Measurements from ENCODE around the gene SPDYC.
A peak's percentile ranks its signal among the peaks of the same experiment; 100 is the strongest.
"Not testable (repeated sequence)": the region's sequence is repeated elsewhere in the genome, so short reads cannot be mapped to it uniquely, and the experiment has no call there.

Gene SPDYC

DNA sequence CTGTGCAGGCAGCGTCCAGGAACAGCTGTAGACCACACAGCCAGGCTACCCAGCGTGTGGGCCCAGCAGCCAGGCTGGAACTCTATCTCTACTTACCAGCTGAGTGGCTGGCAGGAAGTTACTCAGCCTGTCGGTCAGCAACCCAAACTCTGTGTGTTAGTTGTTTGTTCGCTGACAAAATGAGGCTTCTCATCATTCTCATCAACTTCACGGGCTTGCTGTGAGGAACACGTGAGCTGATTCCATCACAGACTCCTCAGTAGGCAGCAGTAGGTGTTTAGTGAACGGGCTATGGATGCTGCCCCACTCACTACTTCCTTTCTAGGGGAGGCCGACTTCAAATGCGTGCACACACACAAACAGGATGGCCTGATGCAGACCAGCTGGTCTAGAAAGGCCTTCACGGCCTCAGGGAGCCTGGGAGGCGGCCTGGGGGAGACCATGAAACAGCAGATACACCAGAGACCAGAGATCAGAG is 830 bp upstream of the SPDYC start:
- DNase-seq (ENCODE audit: low spot score) = no peak

DNA sequence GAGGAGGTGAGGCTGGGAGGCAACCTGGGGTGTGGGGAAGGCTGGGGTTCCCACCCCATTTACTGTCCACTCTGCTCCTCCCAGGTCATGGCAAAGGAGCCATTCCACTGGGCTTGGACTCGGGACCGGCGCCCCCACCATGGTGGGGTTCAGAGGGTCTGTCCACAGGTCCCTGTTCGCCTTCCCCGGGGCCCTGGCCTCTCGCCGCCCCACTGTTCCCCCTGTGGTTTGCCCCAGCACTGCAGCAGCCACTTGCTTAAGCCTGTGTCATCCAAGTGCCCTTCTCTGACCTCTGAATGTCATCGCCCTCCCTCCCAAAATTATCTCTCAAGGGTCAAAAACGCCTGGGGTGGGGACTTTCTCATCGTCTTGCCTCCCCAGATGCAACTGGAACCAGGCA is 2.6 kb downstream of the SPDYC start:
- no peak for DNase-seq (ENCODE audit: low spot score)

DNA sequence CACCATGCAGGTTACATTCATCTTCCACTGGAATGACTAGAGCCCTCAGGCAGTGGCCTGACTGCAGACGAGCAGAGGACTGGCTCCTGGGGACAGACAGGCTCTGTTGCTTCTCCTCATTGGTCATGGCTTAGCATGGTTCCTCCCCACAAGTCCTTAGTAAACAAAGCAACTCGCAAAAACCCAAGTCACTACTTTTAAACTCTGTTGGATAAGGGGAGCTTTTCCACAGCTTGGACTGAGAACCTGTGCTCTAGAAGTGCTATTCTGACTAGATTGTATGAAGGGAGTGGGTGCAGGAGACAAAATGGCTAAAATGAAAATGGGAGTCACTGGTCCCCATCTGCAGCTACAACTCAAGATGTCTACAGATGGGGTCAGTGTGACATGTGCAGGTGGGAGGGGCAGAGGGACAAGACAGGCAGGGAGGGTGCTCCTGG is 4.6 kb downstream of the SPDYC start:
- not testable (repeated sequence) for DNase-seq (ENCODE audit: low spot score)

GRCh38 chr11:65180877-65181568 is 11.0 kb downstream of the SPDYC start:
- no peak for DNase-seq (ENCODE audit: low spot score)

DNA sequence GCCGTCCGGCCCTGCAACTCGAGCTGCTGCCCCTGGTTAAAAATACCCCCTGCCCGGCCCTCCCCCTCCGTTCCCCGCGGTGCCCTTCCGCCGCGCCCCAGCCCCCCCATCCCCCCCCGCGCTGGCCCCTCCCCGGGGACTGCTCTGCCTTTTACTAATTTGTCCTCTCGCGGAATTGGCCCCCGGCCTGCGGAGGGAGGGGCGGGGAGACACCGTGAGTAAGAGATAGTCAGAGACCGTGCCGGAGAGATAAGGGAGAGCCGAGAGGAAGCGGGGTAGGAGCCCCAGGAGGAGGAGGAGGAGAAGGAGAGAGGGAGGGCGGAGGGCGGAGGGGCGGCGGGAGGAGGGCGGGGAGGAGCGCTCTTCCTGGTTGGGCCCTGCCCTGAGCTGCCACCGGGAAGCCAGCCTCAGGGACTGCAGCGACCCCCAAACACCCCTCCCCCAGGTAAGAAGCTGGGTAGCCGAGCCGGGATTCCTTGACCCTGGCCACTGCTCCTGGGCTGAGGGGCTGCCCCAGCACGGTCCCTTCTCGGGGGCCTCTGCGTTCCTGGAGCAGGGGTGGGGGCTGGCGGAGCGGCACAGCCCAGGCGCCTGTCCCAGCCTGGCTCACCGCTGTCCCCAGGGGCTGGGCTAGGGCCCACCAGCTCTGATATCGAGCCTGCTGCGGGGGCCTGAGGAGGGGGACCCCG is 11.7 kb downstream of the SPDYC start, which contains the start of gene CAPN1:
Gene CAPN1 (plus strand): TSS at position 360 of the 689 bp plus-strand sequence. CDS start 774 bp downstream, outside the sequence.
- peak; percentile 24 for DNase-seq (ENCODE audit: low spot score)

DNA sequence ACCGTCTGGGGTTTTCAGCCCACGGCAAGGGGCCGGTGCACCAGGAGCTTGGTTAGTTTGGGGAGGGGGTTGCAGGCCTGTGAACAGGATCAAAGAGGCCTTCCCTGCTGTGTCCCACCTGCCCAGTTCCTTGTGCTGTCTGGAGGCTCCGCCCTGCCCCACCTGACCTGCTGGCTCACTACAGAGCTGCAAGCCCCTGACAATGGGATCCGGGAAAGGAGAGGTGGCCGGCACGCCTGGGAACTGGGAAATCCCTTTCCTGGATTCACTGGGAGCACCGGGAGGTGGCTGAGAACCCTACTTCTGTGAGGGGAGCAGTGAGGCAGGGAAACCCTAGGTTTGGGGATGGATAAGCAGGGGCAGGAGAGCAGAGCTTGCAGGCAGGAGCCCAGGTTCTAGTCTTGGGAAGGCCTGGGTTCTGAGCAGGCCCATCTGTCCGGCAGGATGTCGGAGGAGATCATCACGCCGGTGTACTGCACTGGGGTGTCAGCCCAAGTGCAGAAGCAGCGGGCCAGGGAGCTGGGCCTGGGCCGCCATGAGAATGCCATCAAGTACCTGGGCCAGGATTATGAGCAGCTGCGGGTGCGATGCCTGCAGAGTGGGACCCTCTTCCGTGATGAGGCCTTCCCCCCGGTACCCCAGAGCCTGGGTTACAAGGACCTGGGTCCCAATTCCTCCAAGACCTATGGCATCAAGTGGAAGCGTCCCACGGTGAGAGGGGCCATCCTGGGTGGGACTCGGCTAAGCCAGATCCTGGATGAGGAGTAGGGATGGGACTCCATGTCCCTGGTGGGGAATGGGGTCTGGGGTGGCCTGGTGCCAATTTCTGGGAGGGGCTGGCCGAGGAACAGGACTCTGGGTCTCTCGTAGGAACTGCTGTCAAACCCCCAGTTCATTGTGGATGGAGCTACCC is 12.5 kb downstream of the SPDYC start:
- DNase-seq (ENCODE audit: low spot score) = no peak

DNA sequence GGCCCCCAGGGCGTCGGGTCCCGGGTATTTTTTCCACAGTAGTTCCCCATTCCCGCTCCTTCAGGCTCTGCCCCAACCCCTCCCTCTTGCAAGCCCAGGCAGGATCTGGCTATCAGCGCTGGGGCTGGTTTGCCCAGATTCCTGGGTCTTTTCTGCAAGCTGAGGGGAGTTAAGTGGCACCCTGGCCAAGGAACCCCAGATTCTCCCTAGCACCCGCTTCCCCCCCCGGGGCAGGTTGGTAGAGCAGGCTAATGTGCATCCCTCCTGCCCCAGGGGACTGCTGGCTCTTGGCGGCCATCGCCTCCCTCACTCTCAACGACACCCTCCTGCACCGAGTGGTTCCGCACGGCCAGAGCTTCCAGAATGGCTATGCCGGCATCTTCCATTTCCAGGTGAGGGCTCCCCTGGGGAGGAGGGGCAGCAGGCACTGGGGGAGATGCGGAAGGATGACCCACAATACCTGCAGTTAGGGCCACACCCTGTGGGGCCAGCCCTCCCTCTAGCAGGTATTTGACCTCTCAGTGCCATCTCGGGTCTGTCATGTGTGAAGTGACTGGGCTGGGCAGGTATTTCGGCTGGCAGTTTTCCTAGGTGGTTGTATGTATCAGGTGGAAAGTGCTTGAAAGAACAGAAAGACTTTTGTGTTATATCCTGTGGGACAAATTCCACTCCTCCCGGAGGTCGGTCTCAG is 13.3 kb downstream of the SPDYC start:
- no peak for DNase-seq (ENCODE audit: low spot score)

GRCh38 chr11:65184146-65184545 is 14.1 kb downstream of the SPDYC start:
- no peak for DNase-seq (ENCODE audit: low spot score)

DNA sequence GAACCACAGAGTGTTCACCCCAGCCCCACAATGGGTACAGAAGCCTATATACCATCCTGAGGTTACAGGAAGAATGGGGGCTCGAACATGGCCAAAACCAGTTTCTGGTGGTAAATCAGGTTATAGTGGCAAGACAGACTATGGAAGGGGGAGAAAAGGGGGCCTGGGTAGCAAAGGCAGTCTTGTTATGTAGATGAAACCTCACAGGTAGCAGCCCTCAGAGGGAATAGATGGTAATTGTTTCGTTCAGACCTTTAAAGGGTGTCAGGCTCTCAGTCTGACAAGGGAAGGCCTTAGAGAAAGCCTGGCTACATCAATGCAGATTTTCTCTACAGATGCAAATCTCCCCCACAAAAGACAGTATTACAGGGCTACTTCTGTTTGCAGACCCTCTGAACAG is 15.1 kb downstream of the SPDYC start:
- no peak for DNase-seq (ENCODE audit: low spot score)

DNA sequence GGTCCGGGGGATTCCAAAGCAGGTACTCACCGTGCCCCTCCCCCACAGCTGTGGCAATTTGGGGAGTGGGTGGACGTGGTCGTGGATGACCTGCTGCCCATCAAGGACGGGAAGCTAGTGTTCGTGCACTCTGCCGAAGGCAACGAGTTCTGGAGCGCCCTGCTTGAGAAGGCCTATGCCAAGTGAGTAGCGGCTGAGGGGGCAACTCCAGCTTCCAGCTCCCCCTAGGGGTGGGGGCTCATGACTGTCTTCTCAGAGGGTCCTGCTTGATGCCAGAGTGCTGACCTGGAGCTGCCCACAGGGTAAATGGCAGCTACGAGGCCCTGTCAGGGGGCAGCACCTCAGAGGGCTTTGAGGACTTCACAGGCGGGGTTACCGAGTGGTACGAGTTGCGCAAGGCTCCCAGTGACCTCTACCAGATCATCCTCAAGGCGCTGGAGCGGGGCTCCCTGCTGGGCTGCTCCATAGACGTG is 15.9 kb downstream of the SPDYC start:
- DNase-seq (ENCODE audit: low spot score) = no peak

DNA sequence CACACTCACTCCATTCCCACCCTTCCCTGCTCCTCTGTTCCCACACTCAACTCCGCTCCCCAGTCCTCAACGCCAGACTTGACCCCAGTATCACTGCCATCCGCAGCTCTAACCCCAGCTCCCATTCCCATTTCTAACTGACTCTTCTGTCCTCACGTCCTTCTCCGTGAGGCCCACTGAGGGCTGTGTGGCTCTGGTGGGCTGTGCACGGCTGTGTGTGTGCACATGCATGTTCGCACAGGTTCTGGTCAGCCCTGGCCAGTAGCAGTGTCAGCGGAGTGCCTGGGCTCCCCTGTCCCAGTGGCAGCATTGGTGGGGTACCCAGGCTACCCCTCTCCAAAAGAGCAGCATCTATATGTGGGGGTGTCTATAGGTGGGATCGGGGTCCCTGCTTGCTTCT is 16.7 kb downstream of the SPDYC start:
- no peak for DNase-seq (ENCODE audit: low spot score)

DNA sequence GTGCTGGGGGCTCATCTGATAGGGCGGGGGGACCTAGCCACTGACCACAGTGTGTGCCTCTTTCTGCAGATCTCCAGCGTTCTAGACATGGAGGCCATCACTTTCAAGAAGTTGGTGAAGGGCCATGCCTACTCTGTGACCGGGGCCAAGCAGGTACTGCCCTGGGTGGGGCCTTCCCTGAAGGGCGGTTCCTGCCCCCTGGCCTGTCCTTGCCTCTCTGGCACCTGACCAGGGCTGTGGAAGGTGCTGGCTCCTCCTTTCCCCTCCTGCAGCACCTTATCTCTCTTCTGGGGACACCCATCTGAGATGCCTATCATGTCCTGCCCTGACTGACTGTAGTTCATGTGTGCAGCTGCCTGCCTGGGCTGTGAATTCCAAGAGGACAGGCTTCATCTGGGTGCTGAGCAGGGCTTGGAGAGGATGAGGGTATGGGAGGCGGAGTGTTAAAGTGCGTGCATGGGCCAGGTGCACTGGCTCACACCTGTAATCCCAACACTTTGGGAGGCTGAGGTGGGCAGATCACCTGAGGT is 17.2 kb downstream of the SPDYC start:
- DNase-seq (ENCODE audit: low spot score) = no peak

DNA sequence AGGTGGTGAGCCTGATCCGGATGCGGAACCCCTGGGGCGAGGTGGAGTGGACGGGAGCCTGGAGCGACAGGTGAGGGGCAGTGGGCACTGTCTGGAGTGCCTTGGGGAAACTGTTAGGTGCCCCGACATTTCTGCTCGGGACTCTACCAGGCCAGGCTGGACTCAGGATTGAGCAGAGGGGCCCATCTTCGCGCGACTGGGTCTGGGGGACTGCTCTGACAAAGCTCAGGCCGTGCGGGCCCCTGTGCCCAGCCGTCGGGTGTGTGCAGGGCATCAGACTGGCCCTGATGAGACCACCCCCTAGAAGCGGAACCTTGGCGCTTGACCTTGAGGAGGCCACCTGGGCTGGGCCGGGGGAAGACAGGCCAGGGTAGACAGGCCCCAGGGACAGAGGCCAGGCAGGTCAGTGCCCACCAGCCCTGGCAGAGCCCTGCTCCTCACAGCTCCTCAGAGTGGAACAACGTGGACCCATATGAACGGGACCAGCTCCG is 18.0 kb downstream of the SPDYC start:
- DNase-seq (ENCODE audit: low spot score) = no peak

DNA sequence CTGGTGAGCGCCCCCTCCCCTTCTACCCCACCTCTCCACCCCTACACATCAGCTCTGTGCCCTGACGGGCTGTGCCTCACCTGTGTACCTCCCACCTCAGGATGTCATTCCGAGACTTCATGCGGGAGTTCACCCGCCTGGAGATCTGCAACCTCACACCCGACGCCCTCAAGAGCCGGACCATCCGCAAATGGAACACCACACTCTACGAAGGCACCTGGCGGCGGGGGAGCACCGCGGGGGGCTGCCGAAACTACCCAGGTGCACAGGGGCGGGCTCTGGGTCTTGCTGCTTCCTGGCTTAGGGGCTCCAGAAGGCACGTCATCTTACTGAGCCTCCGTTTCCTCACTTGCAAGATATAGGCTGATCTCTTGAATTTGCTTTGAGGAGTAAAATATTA is 18.5 kb downstream of the SPDYC start:
- no peak for DNase-seq (ENCODE audit: low spot score)

- no peak for DNase-seq (ENCODE audit: low spot score)
Observed at GRCh38 chr11:65189191-65189590, 19.2 kb downstream of the SPDYC start.

DNA sequence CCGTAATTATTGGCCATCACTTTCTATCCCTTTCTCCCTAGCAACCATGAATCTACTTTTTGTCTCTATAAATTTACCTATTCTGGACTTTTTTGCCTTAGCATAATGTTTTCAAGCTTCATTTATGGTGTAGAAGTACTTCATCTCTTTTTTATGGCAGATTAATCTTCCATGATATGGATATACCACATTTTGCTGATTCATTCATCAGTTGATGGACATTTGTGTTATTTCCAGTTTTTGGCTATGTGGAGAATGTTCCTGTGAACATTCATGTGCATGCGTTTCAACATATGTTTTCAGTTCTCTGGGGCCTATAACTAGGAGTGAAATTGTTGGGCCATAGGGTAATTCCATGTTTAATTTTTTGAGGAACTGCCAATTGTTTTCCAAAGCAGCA is 24.5 kb downstream of the SPDYC start:
- DNase-seq (ENCODE audit: low spot score) = no peak

DNA sequence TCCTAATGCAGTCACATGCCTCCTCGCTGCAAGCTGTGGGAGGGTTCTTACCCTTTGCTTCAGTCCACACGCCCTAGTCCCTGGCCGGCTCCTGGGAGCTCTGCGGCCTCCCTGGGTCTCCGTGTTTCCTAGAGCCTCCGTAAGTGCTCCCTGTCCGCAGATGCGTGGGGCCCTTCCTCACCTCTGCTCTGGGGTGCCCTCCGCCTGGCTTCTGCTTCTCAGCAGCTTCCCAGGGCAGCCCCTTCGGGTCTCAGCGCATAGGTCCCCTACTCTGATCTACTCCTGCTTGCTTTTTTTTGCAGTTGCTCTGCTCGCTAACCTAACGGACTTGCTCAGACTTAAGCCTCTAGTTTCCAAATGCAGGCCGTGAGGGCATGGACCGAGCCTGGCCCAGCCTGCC is 34.1 kb downstream of the SPDYC start:
- DNase-seq (ENCODE audit: low spot score) = no peak

- peak; percentile 46 for DNase-seq (ENCODE audit: low spot score)
Observed at GRCh38 chr11:65204646-65205601, 34.9 kb downstream of the SPDYC start.

- no peak for DNase-seq (ENCODE audit: low spot score)
Observed at GRCh38 chr11:65205602-65205967, 35.6 kb downstream of the SPDYC start.

- DNase-seq (ENCODE audit: low spot score) = no peak
Observed at GRCh38 chr11:65206441-65206841, 36.4 kb downstream of the SPDYC start.

All from pons (tissue), 1 donor.